ENCODE measurements around the gene FFAR2.
A peak's percentile ranks its signal among the peaks of the same experiment; 100 is the strongest.

The FFAR2 gene

DNA sequence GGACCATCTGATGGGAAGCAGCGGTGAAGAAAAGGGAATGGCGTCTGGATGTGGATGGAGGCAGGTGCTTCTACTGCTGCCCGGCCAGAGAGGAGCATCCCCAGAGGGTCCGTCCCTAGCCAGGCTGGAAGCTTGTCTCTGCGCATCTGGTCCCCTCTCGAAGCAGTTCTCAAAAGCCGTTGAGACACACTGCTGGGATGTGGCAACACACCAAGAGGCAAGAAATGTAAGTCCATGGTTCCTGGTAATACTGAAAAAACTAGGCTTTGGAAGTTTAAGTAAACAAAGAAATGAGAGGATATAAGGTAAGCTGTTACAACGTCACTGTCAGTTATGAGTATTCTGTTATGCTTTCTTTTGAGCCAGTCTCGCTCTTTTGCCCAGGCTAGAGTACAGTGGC is 15.1 kb upstream of the FFAR2 start:
- Histone ChIP-seq H3K27me3 (replicated peaks in 2 of 5; ENCODE audit: control insufficient read depth in 4 of 5, insufficient read depth in 5 of 5, low read length in 4 of 5) (no peaks in the 10 kb centered on the region), H3K4me1 (ENCODE audit: control extremely low read depth in 1 of 4, control insufficient read depth in 4 of 4, insufficient read depth in 4 of 4, low read length in 3 of 4) (peaks cover 15 to 40% (median 28%) of the 10 kb centered on the region in 4 experiments), H3K27ac (ENCODE audit: insufficient read depth in 1 of 2, low read depth in 1 of 2, low read length in 2 of 2, poor library complexity in 1 of 2, severe bottlenecking in 2 of 2) (no peak overlapping the region), H3K4me3 (ENCODE audit: control insufficient read depth in 1 of 7, extremely low read depth in 1 of 7, insufficient read depth in 4 of 7, low read depth in 2 of 7, low read length in 6 of 7) (no peak overlapping the region), H3K36me3 (ENCODE audit: control insufficient read depth in 4 of 4, insufficient read depth in 4 of 4, low read length in 3 of 4) (no peaks in the 10 kb centered on the region), H3K9me3 (ENCODE audit: control extremely low read depth in 1 of 5, control insufficient read depth in 4 of 5, insufficient read depth in 2 of 5, low read depth in 1 of 5, low read length in 4 of 5) (peaks cover 0 to 2% (median 0%) of the 10 kb centered on the region in 5 experiments)
- CTCF ChIA-PET = interaction anchor here (1.2 kb wide), 1 partner anchor 16 kb away, joined by 5 read pairs; no protein-coding TSS in a partner anchor
- WGBS (ENCODE audit: insufficient coverage) = 99% methylated on average over 9 of the region's 9 CpGs
- POLR2A ChIA-PET = no interaction called here
- DNase-seq = no peak

DNA sequence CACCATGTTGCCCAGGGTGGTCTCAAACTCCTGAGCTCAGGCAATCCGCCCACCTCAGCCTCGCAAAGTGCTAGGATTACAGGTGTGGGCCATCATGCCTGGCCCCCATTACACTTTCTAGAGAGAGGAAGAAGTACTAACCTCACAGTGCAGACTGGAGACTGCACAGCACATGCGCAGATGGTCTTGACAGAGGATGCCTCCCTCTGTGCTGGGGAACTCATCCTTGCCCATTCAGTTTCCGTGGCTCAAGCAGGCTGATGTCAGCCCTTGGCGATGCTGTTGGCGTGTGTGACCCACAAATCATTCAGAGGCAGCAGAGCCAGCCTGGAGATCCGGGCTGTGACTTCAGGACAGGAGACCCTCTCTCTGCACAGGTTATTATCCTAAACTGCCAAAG is 14.6 kb upstream of the FFAR2 start:
- CTCF ChIA-PET = interaction anchor here (1.2 kb wide), 1 partner anchor 16 kb away, joined by 5 read pairs; no protein-coding TSS in a partner anchor
- peaks cover 0 to 2% (median 0%) of the 10 kb centered on the region in 5 experiments for H3K27me3 ChIP-seq (replicated peaks in 2 of 5; ENCODE audit: control insufficient read depth in 4 of 5, insufficient read depth in 5 of 5, low read length in 4 of 5)

DNA sequence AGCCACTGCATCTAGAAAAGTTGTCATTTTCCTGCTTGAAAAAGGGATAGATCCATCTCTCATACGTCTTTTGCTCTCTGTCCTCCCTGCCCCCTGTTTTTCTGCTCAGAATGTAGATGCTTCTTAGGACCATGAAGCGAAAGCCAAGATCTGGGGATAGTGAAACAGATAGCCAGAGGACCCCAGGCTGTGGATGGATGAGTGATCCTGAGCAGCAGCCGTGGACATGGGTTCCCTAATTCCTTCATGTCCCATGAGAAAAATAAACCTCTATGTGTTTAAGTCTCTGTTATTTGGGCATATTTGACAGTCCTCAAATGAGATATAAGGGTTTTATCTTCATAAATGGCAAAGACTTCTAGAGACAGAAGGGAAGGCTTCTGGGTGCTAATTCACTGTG is 12.2 kb upstream of the FFAR2 start:
- Histone ChIP-seq H3K36me3 (ENCODE audit: control insufficient read depth in 4 of 4, insufficient read depth in 4 of 4, low read length in 3 of 4) (no peaks in the 10 kb centered on the region), H3K9me3 (ENCODE audit: control extremely low read depth in 1 of 5, control insufficient read depth in 4 of 5, insufficient read depth in 2 of 5, low read depth in 1 of 5, low read length in 4 of 5) (peaks cover 0 to 2% (median 0%) of the 10 kb centered on the region in 5 experiments), H3K27me3 (replicated peaks in 2 of 5; ENCODE audit: control insufficient read depth in 4 of 5, insufficient read depth in 5 of 5, low read length in 4 of 5) (peaks cover 0 to 2% (median 0%) of the 10 kb centered on the region in 5 experiments), H3K4me3 (ENCODE audit: control insufficient read depth in 1 of 7, extremely low read depth in 1 of 7, insufficient read depth in 4 of 7, low read depth in 2 of 7, low read length in 6 of 7) (peak overlapping the region in 4 of 7 experiments; percentile 9 to 60 (median 28)), H3K4me1 (ENCODE audit: control extremely low read depth in 1 of 4, control insufficient read depth in 4 of 4, insufficient read depth in 4 of 4, low read length in 3 of 4) (peaks cover 15 to 29% (median 23%) of the 10 kb centered on the region in 4 experiments), H3K27ac (ENCODE audit: insufficient read depth in 1 of 2, low read depth in 1 of 2, low read length in 2 of 2, poor library complexity in 1 of 2, severe bottlenecking in 2 of 2) (peak overlapping the region in 1 of 2 experiments; percentile 39)
- peak in 1 of 3 donors; percentile 27 for DNase-seq
- CTCF ChIA-PET = interaction anchor here (0.9 kb wide), 1 partner anchor 33 kb away, joined by 3 read pairs; no protein-coding TSS in a partner anchor
- 73% methylated on average over 3 of the region's 3 CpGs for WGBS (ENCODE audit: insufficient coverage)
- POLR2A ChIA-PET = no interaction called here

More for the DNA sequence above, 14.6 kb upstream of the FFAR2 start:
- Histone ChIP-seq H3K27ac (ENCODE audit: insufficient read depth in 1 of 2, low read depth in 1 of 2, low read length in 2 of 2, poor library complexity in 1 of 2, severe bottlenecking in 2 of 2) (no peak overlapping the region), H3K4me1 (ENCODE audit: control extremely low read depth in 1 of 4, control insufficient read depth in 4 of 4, insufficient read depth in 4 of 4, low read length in 3 of 4) (peaks cover 15 to 40% (median 28%) of the 10 kb centered on the region in 4 experiments), H3K4me3 (ENCODE audit: control insufficient read depth in 1 of 7, extremely low read depth in 1 of 7, insufficient read depth in 4 of 7, low read depth in 2 of 7, low read length in 6 of 7) (no peak overlapping the region), H3K36me3 (ENCODE audit: control insufficient read depth in 4 of 4, insufficient read depth in 4 of 4, low read length in 3 of 4) (no peaks in the 10 kb centered on the region), H3K9me3 (ENCODE audit: control extremely low read depth in 1 of 5, control insufficient read depth in 4 of 5, insufficient read depth in 2 of 5, low read depth in 1 of 5, low read length in 4 of 5) (peaks cover 0 to 2% (median 0%) of the 10 kb centered on the region in 5 experiments)
- WGBS (ENCODE audit: insufficient coverage) = 96% methylated on average over 7 of the region's 7 CpGs
- no peak for DNase-seq
- POLR2A ChIA-PET = no interaction called here

DNA sequence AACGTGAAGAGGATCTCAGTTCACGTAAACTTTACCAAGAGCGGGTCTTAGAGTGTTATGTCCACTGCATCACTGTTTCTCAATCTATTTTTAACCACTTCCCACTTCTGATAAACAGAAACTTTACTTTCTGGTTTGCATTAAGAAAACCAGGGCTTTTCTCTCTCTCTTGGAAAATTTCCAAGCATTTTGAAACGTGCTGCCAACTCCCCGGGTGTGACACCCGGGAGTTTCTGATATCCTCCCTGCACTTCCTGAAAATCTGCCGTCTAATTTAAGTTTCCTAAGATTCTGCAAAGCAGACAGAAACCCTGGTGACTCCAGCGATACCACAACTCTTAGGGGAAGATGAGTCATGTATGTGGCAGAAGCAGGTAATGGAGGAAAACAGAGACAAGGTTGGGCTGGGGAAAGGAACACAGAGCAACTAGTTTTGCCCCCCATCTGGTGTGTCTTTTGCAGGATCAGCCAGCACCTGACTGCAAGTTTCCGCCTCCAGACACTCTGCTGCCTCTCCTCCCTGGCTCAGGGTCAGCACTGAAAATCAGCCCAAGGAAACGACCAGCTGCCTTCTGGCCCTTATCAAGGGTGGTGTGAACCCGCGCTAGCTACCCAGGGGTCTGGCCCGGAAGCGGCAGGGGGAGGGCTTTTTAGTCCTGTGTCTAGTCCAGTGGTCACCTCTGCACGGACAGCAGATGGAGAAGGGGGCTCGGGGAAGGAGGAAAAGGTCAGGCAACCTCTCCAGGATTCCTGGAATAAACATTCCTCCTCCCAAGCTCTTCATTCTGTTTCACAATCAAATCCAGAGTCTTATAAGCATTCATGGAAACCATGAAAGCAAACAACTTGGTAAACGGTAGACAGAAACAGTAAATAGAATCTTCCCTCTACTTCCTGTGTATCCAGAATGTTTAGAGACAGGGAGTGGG is 11.3 kb upstream of the FFAR2 start:
- Histone ChIP-seq H3K4me3 (ENCODE audit: control insufficient read depth in 1 of 7, extremely low read depth in 1 of 7, insufficient read depth in 4 of 7, low read depth in 2 of 7, low read length in 6 of 7) (peak overlapping the region in 5 of 7 experiments; percentile 1 to 60 (median 9)), H3K4me1 (ENCODE audit: control extremely low read depth in 1 of 4, control insufficient read depth in 4 of 4, insufficient read depth in 4 of 4, low read length in 3 of 4) (peaks cover 18 to 30% (median 25%) of the 10 kb centered on the region in 4 experiments)
- POLR2A ChIA-PET = interaction anchor here (1.5 kb wide), 1 partner anchor 26 kb away, joined by 4 read pairs; no protein-coding TSS in a partner anchor

DNA sequence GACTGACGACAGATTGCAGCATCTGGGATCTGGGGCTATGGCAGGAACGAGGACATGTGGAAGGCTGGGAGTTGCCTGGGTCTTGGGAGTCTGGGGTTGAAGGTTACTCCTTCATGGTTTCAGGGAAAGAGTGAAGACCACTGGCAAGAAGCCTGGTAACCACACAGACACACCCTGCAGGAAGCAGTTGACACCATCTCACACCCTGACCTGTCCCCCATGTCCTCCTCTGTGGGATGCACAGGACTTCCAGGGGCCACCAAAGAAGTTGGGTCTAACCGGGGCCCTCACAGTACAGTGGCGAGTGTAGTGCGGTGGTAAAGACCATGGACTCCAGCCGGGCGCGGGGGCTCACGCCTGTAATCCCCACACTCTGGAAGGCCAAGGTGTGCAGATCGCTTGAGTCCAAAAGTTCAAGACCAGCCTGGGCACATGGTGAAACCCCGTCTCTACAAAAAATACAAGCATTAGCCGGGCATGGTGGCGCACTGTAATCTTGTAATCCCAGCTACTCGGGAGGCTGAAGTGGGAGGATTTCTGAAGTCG is 10.6 kb upstream of the FFAR2 start:
- 98% methylated on average over 11 of the region's 15 CpGs for WGBS (ENCODE audit: insufficient coverage)
- DNase-seq = no peak

More for the DNA sequence above, 11.3 kb upstream of the FFAR2 start:
- peak; percentile 76 to 92 (median 86) for DNase-seq
- no peaks in the 10 kb centered on the region for H3K36me3 ChIP-seq (ENCODE audit: control insufficient read depth in 4 of 4, insufficient read depth in 4 of 4, low read length in 3 of 4)
- H3K27me3 ChIP-seq (replicated peaks in 2 of 5; ENCODE audit: control insufficient read depth in 4 of 5, insufficient read depth in 5 of 5, low read length in 4 of 5) = peaks cover 0 to 2% (median 0%) of the 10 kb centered on the region in 5 experiments
- 14% methylated on average over 12 of the region's 17 CpGs for WGBS (ENCODE audit: insufficient coverage)
- CTCF ChIA-PET = no interaction called here
- H3K27ac ChIP-seq (ENCODE audit: insufficient read depth in 1 of 2, low read depth in 1 of 2, low read length in 2 of 2, poor library complexity in 1 of 2, severe bottlenecking in 2 of 2) = peak overlapping the region in 1 of 2 experiments; percentile 39
- peaks cover 0 to 1% (median 0%) of the 10 kb centered on the region in 5 experiments for H3K9me3 ChIP-seq (ENCODE audit: control extremely low read depth in 1 of 5, control insufficient read depth in 4 of 5, insufficient read depth in 2 of 5, low read depth in 1 of 5, low read length in 4 of 5)

GRCh38 chr19:35438096-35438495 is 10.0 kb upstream of the FFAR2 start:
- H3K4me3 ChIP-seq (ENCODE audit: control insufficient read depth in 1 of 7, extremely low read depth in 1 of 7, insufficient read depth in 4 of 7, low read depth in 2 of 7, low read length in 6 of 7) = no peak overlapping the region
- H3K36me3 ChIP-seq (ENCODE audit: control insufficient read depth in 4 of 4, insufficient read depth in 4 of 4, low read length in 3 of 4) = no peaks in the 10 kb centered on the region
- ChIA-PET POLR2A (interaction anchor here (1.5 kb wide), 1 partner anchor 24 kb away, joined by 4 read pairs; no protein-coding TSS in a partner anchor), CTCF (interaction anchor here (1.3 kb wide), 1 partner anchor 57 kb away, joined by 3 read pairs; no protein-coding TSS in a partner anchor)
- peaks cover 18 to 38% (median 33%) of the 10 kb centered on the region in 4 experiments for H3K4me1 ChIP-seq (ENCODE audit: control extremely low read depth in 1 of 4, control insufficient read depth in 4 of 4, insufficient read depth in 4 of 4, low read length in 3 of 4)
- H3K9me3 ChIP-seq (ENCODE audit: control extremely low read depth in 1 of 5, control insufficient read depth in 4 of 5, insufficient read depth in 2 of 5, low read depth in 1 of 5, low read length in 4 of 5) = no peaks in the 10 kb centered on the region
- no peak for DNase-seq
- peaks cover 0 to 2% (median 0%) of the 10 kb centered on the region in 5 experiments for H3K27me3 ChIP-seq (replicated peaks in 2 of 5; ENCODE audit: control insufficient read depth in 4 of 5, insufficient read depth in 5 of 5, low read length in 4 of 5)
- no peak overlapping the region for H3K27ac ChIP-seq (ENCODE audit: insufficient read depth in 1 of 2, low read depth in 1 of 2, low read length in 2 of 2, poor library complexity in 1 of 2, severe bottlenecking in 2 of 2)
- WGBS (ENCODE audit: insufficient coverage) = 93% methylated on average over 2 of the region's 5 CpGs

More for the DNA sequence above, 10.6 kb upstream of the FFAR2 start:
- Histone ChIP-seq H3K4me1 (ENCODE audit: control extremely low read depth in 1 of 4, control insufficient read depth in 4 of 4, insufficient read depth in 4 of 4, low read length in 3 of 4) (peaks cover 18 to 36% (median 31%) of the 10 kb centered on the region in 4 experiments), H3K9me3 (ENCODE audit: control extremely low read depth in 1 of 5, control insufficient read depth in 4 of 5, insufficient read depth in 2 of 5, low read depth in 1 of 5, low read length in 4 of 5) (no peaks in the 10 kb centered on the region), H3K36me3 (ENCODE audit: control insufficient read depth in 4 of 4, insufficient read depth in 4 of 4, low read length in 3 of 4) (no peaks in the 10 kb centered on the region), H3K27me3 (replicated peaks in 2 of 5; ENCODE audit: control insufficient read depth in 4 of 5, insufficient read depth in 5 of 5, low read length in 4 of 5) (peaks cover 0 to 2% (median 0%) of the 10 kb centered on the region in 5 experiments), H3K4me3 (ENCODE audit: control insufficient read depth in 1 of 7, extremely low read depth in 1 of 7, insufficient read depth in 4 of 7, low read depth in 2 of 7, low read length in 6 of 7) (no peak overlapping the region), H3K27ac (ENCODE audit: insufficient read depth in 1 of 2, low read depth in 1 of 2, low read length in 2 of 2, poor library complexity in 1 of 2, severe bottlenecking in 2 of 2) (no peak overlapping the region)
- POLR2A ChIA-PET = interaction anchor here (1.5 kb wide), 1 partner anchor 25 kb away, joined by 4 read pairs; no protein-coding TSS in a partner anchor
- CTCF ChIA-PET = interaction anchor here (1.3 kb wide), 1 partner anchor 58 kb away, joined by 3 read pairs; no protein-coding TSS in a partner anchor
